CD4-positive, CD25-positive, alpha-beta regulatory T cell (primary cell): Measurements from ENCODE around the gene WAPL. TPM values are rescaled to one million over a fixed set of nuclear protein-coding genes. Genes with fewer than 3 reads are reported as not detected.
"Not testable (repeated sequence)": the region's sequence is repeated elsewhere in the genome, so short reads cannot be mapped to it uniquely, and the experiment has no call there.

Source experiments
- ATAC-seq, 2 donors: fragments of 150-1000 bp; cut with Tn5 transposase; one replicate each; pipeline ENCODE4 v1.10.0; 2021; ENCODE audit warnings: low read depth in 2 of 2, moderate number of reproducible peaks in 2 of 2, moderate library complexity in 1 of 2
- DNase-seq, 3 donors: peaks; one replicate each; pipeline versions ENCODE4 v3.0.0 to v3.0.0-alpha.2; 2012 to 2022; ENCODE audit warnings: mixed read lengths in 1 of 3
- H3K27ac ChIP-seq: one replicate; pipeline ENCODE4 v1.7.0; 2013; ENCODE audit warnings: mild to moderate bottlenecking, low read length; ENCODE audit not compliant: insufficient read depth, poor library complexity, severe bottlenecking
- H3K27me3 ChIP-seq: one replicate; pipeline ENCODE4 v1.7.0; 2013; ENCODE audit warnings: low read length; ENCODE audit not compliant: control insufficient read depth, insufficient read depth
- H3K36me3 ChIP-seq: one replicate; pipeline ENCODE4 v1.7.0; 2013; ENCODE audit warnings: mild to moderate bottlenecking, low read length, moderate library complexity; ENCODE audit not compliant: control insufficient read depth, insufficient read depth
- H3K4me1 ChIP-seq: 2 replicates; pipeline ENCODE4 v1.7.0; 2013; ENCODE audit warnings: mild to moderate bottlenecking, low read length; ENCODE audit not compliant: insufficient read depth, control insufficient read depth, poor library complexity, severe bottlenecking
- H3K4me3 ChIP-seq: one replicate; pipeline ENCODE4 v1.7.0; 2013; ENCODE audit warnings: low read depth, mild to moderate bottlenecking, low read length, moderate library complexity
- H3K9me3 ChIP-seq, 2 experiments: 1 replicate in 1 of 2; 2 replicates in 1 of 2; pipeline ENCODE4 v1.7.0; 2013; ENCODE audit warnings: low read length in 2 of 2, mild to moderate bottlenecking in 1 of 2, moderate library complexity in 1 of 2; ENCODE audit not compliant: control insufficient read depth in 2 of 2
- H3K27ac Mint-ChIP-seq, 3 donors: one replicate each; pipeline ENCODE4 v1.8.0; 2020 to 2022; ENCODE audit warnings: mild to moderate bottlenecking in 3 of 3, mixed read lengths in 3 of 3, moderate library complexity in 2 of 3
- H3K27me3 Mint-ChIP-seq: one replicate; pipeline ENCODE4 v1.8.0; 2022; ENCODE audit warnings: mild to moderate bottlenecking, mixed read lengths
- H3K36me3 Mint-ChIP-seq: one replicate; pipeline ENCODE4 v1.8.0; 2020; ENCODE audit warnings: mixed read lengths
- H3K4me1 Mint-ChIP-seq, 4 donors: one replicate each; pipeline ENCODE4 v1.8.0; 2020 to 2022; ENCODE audit warnings: mixed read lengths in 4 of 4, mild to moderate bottlenecking in 1 of 4
- H3K4me3 Mint-ChIP-seq, 4 donors: one replicate each; pipeline ENCODE4 v1.8.0; 2020 to 2022; ENCODE audit warnings: mild to moderate bottlenecking in 4 of 4, mixed read lengths in 4 of 4, moderate library complexity in 3 of 4
- H3K9me3 Mint-ChIP-seq, 7 donors: one replicate each; pipeline ENCODE4 v1.8.0; 2020 to 2022; ENCODE audit warnings: mixed read lengths in 7 of 7, mild to moderate bottlenecking in 3 of 7, moderate library complexity in 2 of 7
- polyA plus RNA-seq, 4 donors: library from polyadenylated mRNA; unstranded; fragments of 300-500 nt; fragmentation: Illumina TruSeq; gene quantifications; one replicate each; pipeline ENCODE4 v1.2.3, GENCODE V29; 2021
- total RNA-seq: library from RNA; stranded (reverse); gene quantifications from one replicate; pipeline ENCODE4 v1.2.3, GENCODE V29; 2022

Gene WAPL
- total and polyA plus RNA-seq, 5 donors from 2014 or later, result 33.3 to 54.3 (median 36.6) TPM

- Mint-ChIP-seq H3K4me3 (peak overlapping the region; percentile 84 to 88 (median 86)), H3K36me3 (no peaks in the 10 kb centered on the region), H3K27ac (peak overlapping the region in 2 of 3 donors; percentile 71 to 94), H3K4me1 (peaks cover 0 to 37% (median 25%) of the 10 kb centered on the region in 4 donors), H3K9me3 (peaks cover 0 to 2% (median 0%) of the 10 kb centered on the region in 7 donors), H3K27me3 (peaks cover 12% of the 10 kb centered on the region)
- ATAC-seq (peak in 1 of 2 donors; percentile 43), DNase-seq (peak; percentile 19 to 46 (median 22))
- Histone ChIP-seq H3K27me3 (no peaks in the 10 kb centered on the region), H3K4me1 (peaks cover 18% of the 10 kb centered on the region), H3K27ac (peak overlapping the region; percentile 73), H3K36me3 (no peaks in the 10 kb centered on the region), H3K9me3 (no peaks in the 10 kb centered on the region), H3K4me3 (no peak overlapping the region)
These were observed 13.7 kb upstream of the WAPL start for GRCh38 chr10:86535132-86535882.

- H3K36me3 Mint-ChIP-seq, result no peaks in the 10 kb centered on the region
- ATAC-seq (no peak), DNase-seq (no peak)
- Histone ChIP-seq H3K4me3 (no peak overlapping the region), H3K9me3 (no peaks in the 10 kb centered on the region), H3K27ac (no peak overlapping the region), H3K27me3 (no peaks in the 10 kb centered on the region), H3K36me3 (no peaks in the 10 kb centered on the region), H3K4me1 (peaks cover 15% of the 10 kb centered on the region)
- peaks cover 0 to 20% (median 13%) of the 10 kb centered on the region in 4 donors for H3K4me1 Mint-ChIP-seq
- H3K9me3 Mint-ChIP-seq, result peaks cover 0 to 2% (median 0%) of the 10 kb centered on the region in 7 donors
- H3K4me3 Mint-ChIP-seq, result no peak overlapping the region
- peaks cover 8% of the 10 kb centered on the region for H3K27me3 Mint-ChIP-seq
- no peak overlapping the region for H3K27ac Mint-ChIP-seq
These were observed 11.7 kb upstream of the WAPL start for GRCh38 chr10:86533328-86533727.

GRCh38 chr10:86528736-86529135 is 7.1 kb upstream of the WAPL start:
- not testable (repeated sequence) for DNase-seq, H3K4me3 ChIP-seq, H3K4me3 Mint-ChIP-seq, H3K27me3 ChIP-seq, H3K27ac ChIP-seq, H3K36me3 Mint-ChIP-seq, ATAC-seq, H3K9me3 ChIP-seq, H3K36me3 ChIP-seq, H3K27ac Mint-ChIP-seq, H3K4me1 ChIP-seq, H3K27me3 Mint-ChIP-seq, H3K9me3 Mint-ChIP-seq
- peaks cover 0 to 15% (median 12%) of the 10 kb centered on the region in 4 donors for H3K4me1 Mint-ChIP-seq

GRCh38 chr10:86526606-86527005 is 5.0 kb upstream of the WAPL start:
- peak overlapping the region in 2 of 3 donors; percentile 1 to 4 for H3K27ac Mint-ChIP-seq
- peak overlapping the region in 1 of 4 donors; percentile 52 for H3K4me3 Mint-ChIP-seq

GRCh38 chr10:86525713-86526112 is 4.1 kb upstream of the WAPL start:
- H3K4me1 ChIP-seq, result peaks cover 12% of the 10 kb centered on the region
- not testable (repeated sequence) for H3K9me3 Mint-ChIP-seq, H3K4me3 ChIP-seq, H3K36me3 ChIP-seq, H3K36me3 Mint-ChIP-seq, H3K27ac ChIP-seq, DNase-seq, H3K27me3 ChIP-seq, H3K27me3 Mint-ChIP-seq, ATAC-seq, H3K9me3 ChIP-seq
- H3K4me1 Mint-ChIP-seq, result peaks cover 13 to 36% (median 26%) of the 10 kb centered on the region in 4 donors
- peak overlapping the region in 1 of 4 donors; percentile 27 for H3K4me3 Mint-ChIP-seq
- H3K27ac Mint-ChIP-seq, result peak overlapping the region in 2 of 3 donors; percentile 1 to 4

More at GRCh38 chr10:86526606-86527005, 5.0 kb upstream of the WAPL start:
- Mint-ChIP-seq H3K36me3 (no peaks in the 10 kb centered on the region), H3K27me3 (no peaks in the 10 kb centered on the region), H3K4me1 (peaks cover 11 to 32% (median 26%) of the 10 kb centered on the region in 4 donors), H3K9me3 (no peaks in the 10 kb centered on the region)
- Histone ChIP-seq H3K9me3 (no peaks in the 10 kb centered on the region), H3K4me3 (no peak overlapping the region), H3K4me1 (peaks cover 9% of the 10 kb centered on the region), H3K36me3 (no peaks in the 10 kb centered on the region), H3K27me3 (no peaks in the 10 kb centered on the region), H3K27ac (no peak overlapping the region)
- ATAC-seq (no peak), DNase-seq (no peak)

GRCh38 chr10:86524225-86524962 is 2.8 kb upstream of the WAPL start:
- no peaks in the 10 kb centered on the region for H3K9me3 Mint-ChIP-seq
- no peaks in the 10 kb centered on the region for H3K9me3 ChIP-seq
- H3K27ac Mint-ChIP-seq, result peak overlapping the region; percentile 82 to 87 (median 85)
- H3K4me3 ChIP-seq, result no peak overlapping the region
- H3K27me3 ChIP-seq, result no peaks in the 10 kb centered on the region
- ATAC-seq (no peak), DNase-seq (no peak)
- no peak overlapping the region for H3K27ac ChIP-seq
- H3K4me1 Mint-ChIP-seq, result peaks cover 20 to 46% (median 30%) of the 10 kb centered on the region in 4 donors
- peak overlapping the region; percentile 8 to 87 (median 30) for H3K4me3 Mint-ChIP-seq
- no peaks in the 10 kb centered on the region for H3K36me3 Mint-ChIP-seq
- no peaks in the 10 kb centered on the region for H3K27me3 Mint-ChIP-seq
- no peaks in the 10 kb centered on the region for H3K36me3 ChIP-seq
- peaks cover 25% of the 10 kb centered on the region for H3K4me1 ChIP-seq

GRCh38 chr10:86523348-86523747 is 1.8 kb upstream of the WAPL start:
- H3K4me3 Mint-ChIP-seq, result peak overlapping the region; percentile 14 to 93 (median 71)
- Histone ChIP-seq H3K27me3 (no peaks in the 10 kb centered on the region), H3K36me3 (no peaks in the 10 kb centered on the region), H3K4me1 (peaks cover 33% of the 10 kb centered on the region), H3K9me3 (no peaks in the 10 kb centered on the region), H3K27ac (no peak overlapping the region), H3K4me3 (peak overlapping the region; percentile 65)
- no peaks in the 10 kb centered on the region for H3K27me3 Mint-ChIP-seq
- H3K36me3 Mint-ChIP-seq, result no peaks in the 10 kb centered on the region
- ATAC-seq (no peak), DNase-seq (peak in 1 of 3 donors; percentile 23)
- peak overlapping the region in 2 of 3 donors; percentile 29 to 52 for H3K27ac Mint-ChIP-seq
- H3K4me1 Mint-ChIP-seq, result peaks cover 28 to 57% (median 38%) of the 10 kb centered on the region in 4 donors
- H3K9me3 Mint-ChIP-seq, result no peaks in the 10 kb centered on the region
